ENCODE data around the gene PFAS.
"Not testable (repeated sequence)": the region's sequence is repeated elsewhere in the genome, so short reads cannot be mapped to it uniquely, and the experiment has no call there.

PFAS gene

DNA sequence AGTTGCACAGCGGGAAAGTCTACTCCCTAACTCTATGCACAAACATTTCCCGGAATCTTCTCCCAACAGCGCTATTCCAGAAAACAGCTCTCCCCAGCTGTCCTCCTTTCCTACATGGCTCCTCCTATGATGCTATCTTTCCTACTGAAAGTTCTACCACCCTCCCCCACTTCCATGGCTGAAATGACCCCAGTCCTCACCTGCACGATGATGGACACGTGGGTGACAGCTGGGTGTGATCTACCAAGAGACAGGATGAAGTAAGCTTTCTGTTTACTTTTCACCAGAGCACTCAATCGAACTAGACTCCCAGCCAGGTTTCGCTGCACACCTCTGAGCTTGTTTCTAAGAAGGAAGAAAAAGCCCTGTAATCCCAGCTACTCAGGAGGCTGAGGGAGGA is 11.9 kb upstream of the PFAS start:
- TF ChIP-seq, protein P1, sequence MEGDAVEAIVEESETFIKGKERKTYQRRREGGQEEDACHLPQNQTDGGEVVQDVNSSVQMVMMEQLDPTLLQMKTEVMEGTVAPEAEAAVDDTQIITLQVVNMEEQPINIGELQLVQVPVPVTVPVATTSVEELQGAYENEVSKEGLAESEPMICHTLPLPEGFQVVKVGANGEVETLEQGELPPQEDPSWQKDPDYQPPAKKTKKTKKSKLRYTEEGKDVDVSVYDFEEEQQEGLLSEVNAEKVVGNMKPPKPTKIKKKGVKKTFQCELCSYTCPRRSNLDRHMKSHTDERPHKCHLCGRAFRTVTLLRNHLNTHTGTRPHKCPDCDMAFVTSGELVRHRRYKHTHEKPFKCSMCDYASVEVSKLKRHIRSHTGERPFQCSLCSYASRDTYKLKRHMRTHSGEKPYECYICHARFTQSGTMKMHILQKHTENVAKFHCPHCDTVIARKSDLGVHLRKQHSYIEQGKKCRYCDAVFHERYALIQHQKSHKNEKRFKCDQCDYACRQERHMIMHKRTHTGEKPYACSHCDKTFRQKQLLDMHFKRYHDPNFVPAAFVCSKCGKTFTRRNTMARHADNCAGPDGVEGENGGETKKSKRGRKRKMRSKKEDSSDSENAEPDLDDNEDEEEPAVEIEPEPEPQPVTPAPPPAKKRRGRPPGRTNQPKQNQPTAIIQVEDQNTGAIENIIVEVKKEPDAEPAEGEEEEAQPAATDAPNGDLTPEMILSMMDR (IDR thresholded peaks at IDR 0.05; ENCODE audit: low read depth, low read length): no peak
- no peak for DNase-seq (ENCODE audit: extremely low read depth, low read depth)

DNA sequence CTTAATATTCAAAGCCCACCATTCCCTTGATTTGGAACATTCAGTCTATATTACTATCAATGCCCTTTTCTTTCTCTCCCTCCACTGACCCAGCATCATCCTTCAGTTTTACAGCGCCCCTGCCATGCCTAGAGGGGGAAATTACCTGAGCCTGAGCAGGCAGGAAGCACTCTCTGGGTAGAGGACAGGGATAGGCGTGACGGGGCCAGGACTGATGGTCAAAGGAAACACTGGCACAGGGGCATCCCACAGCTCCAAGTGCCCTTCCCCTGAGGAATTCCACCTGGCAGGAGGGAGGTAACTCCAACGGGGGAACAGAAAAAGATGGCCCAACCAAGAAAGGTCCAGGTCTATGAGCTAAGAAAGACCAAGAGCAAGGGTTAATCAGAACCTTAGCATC is 11.2 kb upstream of the PFAS start:
- TF ChIP-seq, protein P1 (IDR thresholded peaks at IDR 0.05; ENCODE audit: low read depth, low read length): no peak
- no peak for DNase-seq (ENCODE audit: extremely low read depth, low read depth)

DNA sequence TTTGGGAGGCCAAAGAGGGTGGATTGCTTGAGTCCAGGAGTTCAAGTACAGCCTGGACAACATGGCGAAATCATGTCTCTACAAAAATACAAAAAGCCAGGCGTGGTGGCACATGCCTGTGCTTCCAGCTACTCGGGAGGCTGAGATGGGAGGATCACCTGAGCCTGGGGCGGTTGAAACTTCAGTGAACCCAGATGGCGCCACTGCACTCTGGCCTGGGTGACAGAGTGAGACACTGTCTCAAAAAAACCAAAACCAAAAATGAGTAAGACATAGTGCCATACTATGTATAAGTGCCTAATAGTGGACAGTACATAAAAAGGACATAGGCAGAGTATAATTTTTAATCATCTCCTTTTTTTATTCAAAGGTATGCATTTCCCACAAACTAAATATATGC is 5.3 kb upstream of the PFAS start:
- TF ChIP-seq, protein P1 (IDR thresholded peaks at IDR 0.05; ENCODE audit: low read depth, low read length): no peak
- no peak for DNase-seq (ENCODE audit: extremely low read depth, low read depth)

GRCh38 chr17:8244768-8245167 is 4.3 kb upstream of the PFAS start:
- no peak for DNase-seq (ENCODE audit: extremely low read depth, low read depth)
- TF ChIP-seq, protein P1 (IDR thresholded peaks at IDR 0.05; ENCODE audit: low read depth, low read length): no peak

DNA sequence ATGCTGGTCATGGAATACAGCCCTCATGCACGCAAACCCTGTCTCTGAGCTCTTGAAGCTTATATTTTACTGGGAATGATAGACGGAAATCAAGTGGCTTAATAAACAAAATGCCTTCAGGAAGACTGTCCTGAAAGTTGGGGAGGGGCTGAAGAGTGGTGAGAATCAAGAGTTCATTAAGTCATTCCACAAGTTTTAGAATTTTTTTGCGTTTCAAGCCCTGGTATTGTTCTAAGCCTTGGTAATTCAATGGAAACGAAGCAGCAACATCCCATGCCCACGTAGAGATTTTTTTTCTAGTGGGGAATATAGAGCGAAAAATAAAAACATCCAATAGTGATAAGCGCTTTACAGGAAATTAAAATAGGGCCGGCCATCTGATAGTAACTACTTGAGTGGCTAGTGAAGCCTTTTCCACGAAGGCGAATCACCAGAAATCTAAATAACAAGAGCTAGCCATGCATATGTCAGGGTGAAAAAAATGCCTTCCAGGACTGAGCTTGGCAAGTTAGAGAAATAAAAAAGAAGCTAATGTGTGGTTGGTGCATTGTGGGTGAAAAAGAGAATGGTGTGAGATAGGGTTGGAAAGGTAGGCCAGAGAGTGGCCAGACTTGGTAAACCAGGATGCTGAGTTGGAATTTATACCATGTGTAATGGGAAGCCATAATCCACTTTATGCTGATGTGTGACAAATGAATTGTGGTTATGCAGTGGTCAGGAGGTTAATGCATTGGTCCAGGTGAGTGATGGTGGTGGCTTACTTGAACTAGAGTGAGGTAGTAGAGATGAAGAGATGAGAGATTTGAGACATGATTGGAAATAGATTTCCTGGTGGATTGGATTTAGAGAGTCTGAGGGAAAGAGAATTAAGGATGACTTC is 772 bp downstream of the PFAS start:
- TF ChIP-seq, protein P1 (IDR thresholded peaks at IDR 0.05; ENCODE audit: low read depth, low read length): no peak
- DNase-seq (ENCODE audit: extremely low read depth, low read depth): no peak

GRCh38 chr17:8251411-8251810 is 2.3 kb downstream of the PFAS start:
- DNase-seq (ENCODE audit: extremely low read depth, low read depth): not testable (repeated sequence)

- no peak for DNase-seq (ENCODE audit: extremely low read depth, low read depth)
- TF ChIP-seq, protein P1 (IDR thresholded peaks at IDR 0.05; ENCODE audit: low read depth, low read length): peak; percentile 19
Measured at GRCh38 chr17:8253801-8254200, 4.7 kb downstream of the PFAS start.

DNA sequence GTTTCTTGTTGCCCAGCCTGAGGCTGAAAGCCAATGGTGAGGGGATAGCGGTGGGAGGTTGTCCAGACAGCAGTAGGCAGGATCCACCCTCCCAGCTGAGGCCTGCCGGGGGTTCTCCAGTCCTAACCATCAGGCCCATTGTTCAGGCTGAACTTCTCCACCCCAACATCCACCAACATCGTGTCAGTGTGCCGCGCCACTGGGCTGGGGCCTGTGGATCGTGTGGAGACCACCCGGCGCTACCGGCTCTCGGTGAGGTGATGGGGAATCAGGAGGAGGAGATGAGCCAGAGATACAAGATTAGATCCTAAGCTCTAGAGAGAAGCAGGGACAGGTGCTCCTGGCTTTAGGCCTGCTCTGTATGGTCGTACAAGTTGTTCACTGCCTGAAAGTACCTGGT is 5.8 kb downstream of the PFAS start:
- TF ChIP-seq, protein P1 (IDR thresholded peaks at IDR 0.05; ENCODE audit: low read depth, low read length): no peak

More for the DNA sequence above, 5.8 kb downstream of the PFAS start:
- no peak for DNase-seq (ENCODE audit: extremely low read depth, low read depth)
